Heart left ventricle (tissue), 13 donors: ENCODE results near the gene METRNL.

ENCODE experiments used
- POLR2A ChIP-seq, 2 donors: fragments of 450-650 bp; IDR thresholded peaks; one replicate each; pipeline ENCODE4 v1.6.1; 2017; ENCODE audit warnings: antibody characterized with exemption in 2 of 2, mild to moderate bottlenecking in 2 of 2, moderate library complexity in 2 of 2
- TF ChIP-seq, protein P1 (sequence below), 12 donors: fragments of 200-600 bp; sonication (generic) in 4 of 12; IDR thresholded peaks; one replicate each; pipeline versions ENCODE4 v1.5.0 to v1.8.0; 2018 to 2022; ENCODE audit warnings: antibody characterized with exemption in 12 of 12, mild to moderate bottlenecking in 5 of 12
- donor health status: ischemic (EF 13 %, LVEDD 7.1; RV severe dilation, severe dysfunction).
- donor health status: DM: no; HTN: yes; CAD: no.
- donor health status: DM: no; HTN: no; CAD: no.
- donor health status: ischemic (EF 25% LVEDD 6.9; RV normal size, moderate dysfunction).
- donor health status: ischemic (EF 25% LVEDD 5.7; RV mildly dilated, moderate dysfunction).
- donor health status: ischemic (EF 35%, LVEDD 5.7; RV mildly dilated, moderate dysfunction).
- donor health status: nonischemic (EF 11% LVEDD 7.7; RV severe dilation, severe dysfunction).
- donor health status: DM: yes; HTN: yes; CAD: no.
- donor health status: PGD.
- donor health status: ischemic (EF 29% LVEDD 5.4; RV normal size, mild dysfunction).
- donor health status: nonischemic (EF 23%, LVEDD 6.1; RV moderate dilation, normal function).

DNA sequence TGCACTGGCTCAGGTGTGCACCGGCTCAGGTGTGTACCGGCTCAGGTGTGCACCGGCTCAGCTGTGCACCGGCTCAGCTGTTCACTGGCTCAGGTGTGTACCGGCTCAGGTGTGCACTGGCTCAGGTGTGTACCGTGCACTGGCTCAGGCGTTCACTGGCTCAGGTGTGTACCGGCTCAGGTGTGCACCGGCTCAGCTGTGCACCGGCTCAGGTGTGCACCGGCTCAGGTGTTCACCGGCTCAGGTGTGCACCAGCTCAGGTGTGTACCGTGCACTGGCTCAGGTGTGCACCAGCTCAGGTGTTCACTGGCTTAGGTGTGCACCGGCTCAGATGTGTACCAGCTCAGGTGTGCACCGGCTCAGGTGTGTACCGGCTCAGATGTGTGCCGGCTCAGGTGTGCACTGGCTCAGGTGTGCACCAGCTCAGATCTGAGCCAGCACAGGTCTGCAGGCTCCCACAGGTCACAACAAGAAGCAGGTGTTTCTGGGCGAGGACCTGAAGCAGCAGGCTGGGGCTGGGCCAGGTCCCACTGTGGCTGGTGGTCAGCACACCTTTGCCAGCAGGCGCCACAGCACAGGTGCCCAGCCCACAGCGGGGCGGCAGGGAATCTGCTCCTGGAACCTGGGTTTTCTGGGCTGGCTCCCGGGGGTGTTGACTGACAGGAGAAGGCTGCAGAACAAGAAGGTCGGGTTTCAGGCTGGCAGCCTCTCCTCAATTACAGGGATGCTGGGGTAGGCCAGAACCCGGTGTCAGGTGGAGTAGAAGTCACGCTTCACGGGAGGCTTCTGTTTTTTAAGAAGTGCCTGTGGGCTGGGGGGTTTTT is 17.2 kb downstream of the METRNL start:
- TF ChIP-seq, protein P1, sequence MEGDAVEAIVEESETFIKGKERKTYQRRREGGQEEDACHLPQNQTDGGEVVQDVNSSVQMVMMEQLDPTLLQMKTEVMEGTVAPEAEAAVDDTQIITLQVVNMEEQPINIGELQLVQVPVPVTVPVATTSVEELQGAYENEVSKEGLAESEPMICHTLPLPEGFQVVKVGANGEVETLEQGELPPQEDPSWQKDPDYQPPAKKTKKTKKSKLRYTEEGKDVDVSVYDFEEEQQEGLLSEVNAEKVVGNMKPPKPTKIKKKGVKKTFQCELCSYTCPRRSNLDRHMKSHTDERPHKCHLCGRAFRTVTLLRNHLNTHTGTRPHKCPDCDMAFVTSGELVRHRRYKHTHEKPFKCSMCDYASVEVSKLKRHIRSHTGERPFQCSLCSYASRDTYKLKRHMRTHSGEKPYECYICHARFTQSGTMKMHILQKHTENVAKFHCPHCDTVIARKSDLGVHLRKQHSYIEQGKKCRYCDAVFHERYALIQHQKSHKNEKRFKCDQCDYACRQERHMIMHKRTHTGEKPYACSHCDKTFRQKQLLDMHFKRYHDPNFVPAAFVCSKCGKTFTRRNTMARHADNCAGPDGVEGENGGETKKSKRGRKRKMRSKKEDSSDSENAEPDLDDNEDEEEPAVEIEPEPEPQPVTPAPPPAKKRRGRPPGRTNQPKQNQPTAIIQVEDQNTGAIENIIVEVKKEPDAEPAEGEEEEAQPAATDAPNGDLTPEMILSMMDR (IDR thresholded peaks at IDR 0.05) = no peak
- no peak for TF ChIP-seq POLR2A (IDR thresholded peaks at IDR 0.05)
